ENCODE results near the gene VPS54. TPM values are rescaled to one million over a fixed set of nuclear protein-coding genes. Genes with fewer than 3 reads are reported as not detected.

The VPS54 gene
- total RNA-seq, 1 donor from 2014 or later = 14.9 TPM

DNA sequence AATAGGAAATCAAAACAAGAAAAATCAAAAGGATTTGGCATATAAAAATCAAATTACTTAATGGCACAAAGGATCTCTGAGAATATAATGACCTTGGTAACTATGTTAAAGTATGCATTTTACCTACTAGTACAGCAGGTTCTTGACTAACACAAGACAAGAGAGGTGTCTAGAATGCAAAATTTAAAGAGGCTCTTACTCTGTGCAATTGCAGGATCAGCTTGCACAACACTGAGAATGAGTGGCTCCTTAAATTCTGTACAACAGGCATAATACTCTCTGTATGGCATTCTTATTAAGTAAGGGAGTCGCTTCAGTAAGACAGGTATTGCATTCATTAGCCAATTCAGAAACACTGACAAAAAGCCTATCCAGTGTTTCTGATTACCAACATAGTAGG lies 104.9 kb downstream of the VPS54 start:
- Mint-ChIP-seq H3K27ac (no peak overlapping the region), H3K36me3 (ENCODE audit: low read depth) (peaks cover 38% of the 10 kb centered on the region), H3K4me1 (ENCODE audit: low read depth) (no peaks in the 10 kb centered on the region), H3K9me3 (no peaks in the 10 kb centered on the region), H3K4me3 (no peak overlapping the region), H3K27me3 (ENCODE audit: insufficient read depth) (no peaks in the 10 kb centered on the region)
- no peak for DNase-seq (ENCODE audit: low spot score)
- intact Hi-C loops (cut with micrococcal nuclease) = no loop called here

DNA sequence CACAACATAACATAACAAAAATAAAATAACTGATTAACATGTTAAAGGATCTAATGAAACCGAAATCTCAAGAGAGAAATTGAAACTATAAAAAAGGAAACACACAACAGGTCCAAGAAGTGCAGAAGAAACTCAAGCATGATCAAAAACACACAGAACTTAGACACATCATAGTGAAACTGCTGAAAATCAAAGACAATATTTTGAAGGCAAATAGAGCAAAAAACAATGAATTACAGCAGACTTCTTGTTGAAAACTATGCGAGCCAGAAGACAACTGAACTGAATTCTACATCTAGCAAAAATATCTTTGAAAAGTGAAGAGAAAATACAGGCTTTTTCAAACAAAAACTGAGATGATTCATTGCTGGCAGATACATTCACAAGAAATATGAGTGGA lies 116.2 kb downstream of the VPS54 start:
- Mint-ChIP-seq H3K36me3 (ENCODE audit: low read depth) (peaks cover 70% of the 10 kb centered on the region), H3K9me3 (peaks cover 32% of the 10 kb centered on the region), H3K4me1 (ENCODE audit: low read depth) (peaks cover 6% of the 10 kb centered on the region), H3K27me3 (ENCODE audit: insufficient read depth) (no peaks in the 10 kb centered on the region), H3K4me3 (no peak overlapping the region), H3K27ac (peak overlapping the region; percentile 45)
- intact Hi-C loops (cut with micrococcal nuclease) = loop anchor here (5.0 to 10.0 kb wide), 2 partner anchors 112 to 134 kb away; partner anchors contain the start of gene VPS54
- DNase-seq (ENCODE audit: low spot score) = no peak

DNA sequence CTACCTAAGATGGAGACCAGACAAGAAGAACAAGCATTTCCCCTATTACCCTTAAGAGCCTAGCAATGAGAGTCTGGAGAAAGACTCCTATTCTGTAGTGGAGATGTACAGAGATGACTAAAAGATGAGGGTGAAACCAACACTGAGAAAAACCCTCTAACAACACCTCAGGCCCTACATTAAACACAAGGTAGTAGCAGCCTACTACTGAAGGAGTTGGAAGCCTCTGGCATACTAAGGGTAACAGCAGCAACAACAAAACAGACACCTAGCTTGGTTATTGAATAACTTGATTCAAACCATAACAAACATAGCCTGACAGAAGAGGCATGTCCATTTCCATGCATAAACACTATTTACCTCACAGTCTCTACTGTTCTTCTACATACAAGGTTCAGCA lies 117.1 kb downstream of the VPS54 start:
- no peak overlapping the region for H3K4me3 Mint-ChIP-seq
- H3K27ac Mint-ChIP-seq = no peak overlapping the region
- H3K36me3 Mint-ChIP-seq (ENCODE audit: low read depth) = peaks cover 67% of the 10 kb centered on the region
- H3K9me3 Mint-ChIP-seq = peaks cover 32% of the 10 kb centered on the region
- no peaks in the 10 kb centered on the region for H3K27me3 Mint-ChIP-seq (ENCODE audit: insufficient read depth)
- intact Hi-C loops (cut with micrococcal nuclease) = loop anchor here (5.0 to 10.0 kb wide), 2 partner anchors 113 to 135 kb away; partner anchors contain the start of gene VPS54
- DNase-seq (ENCODE audit: low spot score) = no peak
- H3K4me1 Mint-ChIP-seq (ENCODE audit: low read depth) = peaks cover 6% of the 10 kb centered on the region

DNA sequence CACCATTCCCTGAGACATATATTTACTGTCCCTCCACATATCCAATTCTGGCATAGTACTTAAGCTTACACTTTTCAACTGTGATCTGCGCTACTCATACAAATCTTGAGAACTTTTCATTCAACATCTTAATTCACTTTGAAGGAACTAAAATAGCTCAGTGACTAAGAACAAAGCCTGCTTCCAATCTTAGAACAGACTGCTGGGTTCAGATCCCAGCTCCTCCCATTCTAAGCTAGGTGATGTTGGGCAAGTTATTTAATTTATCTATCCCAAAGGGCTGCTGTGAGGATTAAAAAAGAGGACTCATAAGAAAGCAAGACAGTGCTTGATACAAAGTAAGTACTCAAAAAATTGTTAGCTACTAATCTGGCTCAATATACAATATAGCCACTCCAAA lies 119.6 kb downstream of the VPS54 start:
- intact Hi-C loops (cut with micrococcal nuclease) = loop anchor here (5.0 to 10.0 kb wide), 2 partner anchors 115 to 138 kb away; partner anchors contain the start of gene VPS54
- H3K4me1 Mint-ChIP-seq (ENCODE audit: low read depth) = peaks cover 6% of the 10 kb centered on the region
- H3K27me3 Mint-ChIP-seq (ENCODE audit: insufficient read depth) = no peaks in the 10 kb centered on the region
- no peak overlapping the region for H3K4me3 Mint-ChIP-seq
- H3K27ac Mint-ChIP-seq = no peak overlapping the region
- no peak for DNase-seq (ENCODE audit: low spot score)
- H3K9me3 Mint-ChIP-seq = peaks cover 18% of the 10 kb centered on the region
- peaks cover 55% of the 10 kb centered on the region for H3K36me3 Mint-ChIP-seq (ENCODE audit: low read depth)

DNA sequence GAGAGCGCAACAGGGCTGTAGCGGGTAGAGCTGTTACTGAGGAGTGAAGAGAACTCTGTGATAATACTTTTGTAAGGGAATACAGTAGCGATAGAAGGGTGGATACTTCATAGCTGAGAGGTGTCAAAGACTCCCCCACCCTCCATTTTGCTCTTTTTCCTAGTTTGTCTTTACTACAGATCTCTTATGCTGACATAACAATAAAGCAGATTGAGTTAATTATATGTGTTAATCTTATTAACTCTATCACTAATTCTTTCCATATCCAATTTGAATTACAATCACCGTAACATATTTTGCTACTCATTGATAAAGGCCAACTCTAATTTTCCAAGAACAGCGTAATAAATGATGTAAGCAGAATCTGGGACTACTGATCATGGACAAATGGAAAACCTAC lies 120.4 kb downstream of the VPS54 start:
- H3K4me3 Mint-ChIP-seq = no peak overlapping the region
- H3K9me3 Mint-ChIP-seq = peaks cover 11% of the 10 kb centered on the region
- H3K4me1 Mint-ChIP-seq (ENCODE audit: low read depth) = peaks cover 6% of the 10 kb centered on the region
- peaks cover 54% of the 10 kb centered on the region for H3K36me3 Mint-ChIP-seq (ENCODE audit: low read depth)
- no peak overlapping the region for H3K27ac Mint-ChIP-seq
- intact Hi-C loops (cut with micrococcal nuclease) = no loop called here
- no peak for DNase-seq (ENCODE audit: low spot score)
- no peaks in the 10 kb centered on the region for H3K27me3 Mint-ChIP-seq (ENCODE audit: insufficient read depth)

DNA sequence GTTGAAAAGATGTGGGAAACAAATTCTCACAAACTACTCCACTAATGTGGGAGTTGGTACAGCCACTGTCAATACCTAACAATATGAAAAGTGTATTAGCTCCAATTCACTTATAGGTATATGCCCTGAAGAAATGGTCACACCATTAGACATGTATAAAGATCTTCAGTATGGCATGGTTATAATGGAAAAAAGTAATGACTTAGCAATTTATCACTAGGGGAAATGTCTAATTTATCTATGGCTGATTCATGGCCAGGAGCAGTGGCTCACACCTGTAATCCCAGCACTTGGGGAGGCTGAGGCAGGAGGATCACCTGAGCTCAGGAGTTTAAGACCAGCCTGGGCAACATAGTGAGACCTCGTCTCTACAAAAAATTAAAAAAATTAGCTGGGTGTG lies 125.1 kb downstream of the VPS54 start:
- Mint-ChIP-seq H3K27me3 (ENCODE audit: insufficient read depth) (no peaks in the 10 kb centered on the region), H3K4me1 (ENCODE audit: low read depth) (peaks cover 2% of the 10 kb centered on the region), H3K36me3 (ENCODE audit: low read depth) (peaks cover 36% of the 10 kb centered on the region), H3K4me3 (no peak overlapping the region), H3K27ac (no peak overlapping the region), H3K9me3 (no peaks in the 10 kb centered on the region)
- intact Hi-C loops (cut with micrococcal nuclease) = no loop called here
- no peak for DNase-seq (ENCODE audit: low spot score)

DNA sequence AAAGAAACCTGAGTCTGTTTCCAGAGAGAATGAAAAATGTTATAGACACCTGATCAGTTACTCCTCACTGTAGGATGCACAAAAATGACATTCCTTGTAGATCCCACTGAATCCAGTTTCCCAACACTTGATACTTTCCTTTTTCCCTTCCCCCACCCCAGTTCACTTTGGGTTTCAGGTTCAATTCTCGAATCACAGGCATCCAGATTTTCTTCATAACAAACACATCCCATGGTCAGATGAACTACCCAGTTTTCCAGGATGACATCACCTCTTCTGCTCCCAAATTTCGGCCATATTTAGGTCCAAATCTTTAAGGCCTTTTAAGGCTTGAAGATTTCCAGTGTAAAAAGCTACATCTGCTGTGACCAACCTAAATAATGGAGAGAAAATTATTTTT lies 126.1 kb downstream of the VPS54 start:
- intact Hi-C loops (cut with micrococcal nuclease) = no loop called here
- Mint-ChIP-seq H3K9me3 (no peaks in the 10 kb centered on the region), H3K4me3 (no peak overlapping the region), H3K4me1 (ENCODE audit: low read depth) (peaks cover 8% of the 10 kb centered on the region), H3K27ac (no peak overlapping the region), H3K36me3 (ENCODE audit: low read depth) (peaks cover 37% of the 10 kb centered on the region), H3K27me3 (ENCODE audit: insufficient read depth) (no peaks in the 10 kb centered on the region)
- no peak for DNase-seq (ENCODE audit: low spot score)

DNA sequence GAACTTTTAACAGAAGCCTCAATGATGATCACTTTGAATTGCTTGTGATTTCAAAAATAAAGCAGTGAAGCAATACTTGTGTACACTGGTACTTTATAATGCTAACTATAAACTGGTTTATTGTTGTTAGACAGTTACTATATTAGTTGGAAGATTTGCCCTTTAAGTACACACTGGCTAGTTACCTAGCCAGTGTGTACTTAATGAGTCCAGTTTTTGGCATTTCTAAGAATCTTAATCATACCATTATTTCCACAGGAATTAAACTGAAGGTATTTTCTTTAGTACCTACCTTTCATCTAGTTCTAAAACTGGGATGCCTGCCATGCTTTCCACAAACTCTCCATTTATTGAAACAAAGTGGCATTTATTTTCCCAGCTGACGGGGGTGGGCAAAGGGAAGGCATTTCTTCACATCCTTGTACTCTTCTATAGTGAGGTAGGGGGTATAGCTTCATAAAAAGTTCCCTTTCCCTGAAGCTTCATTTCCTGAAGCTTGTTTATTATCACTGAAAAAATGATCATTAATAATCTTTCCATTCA lies 127.7 kb downstream of the VPS54 start:
- peak overlapping the region; percentile 3 for H3K27ac Mint-ChIP-seq
- H3K9me3 Mint-ChIP-seq = no peaks in the 10 kb centered on the region
- peaks cover 32% of the 10 kb centered on the region for H3K36me3 Mint-ChIP-seq (ENCODE audit: low read depth)
- DNase-seq (ENCODE audit: low spot score) = no peak
- intact Hi-C loops (cut with micrococcal nuclease) = no loop called here
- H3K4me1 Mint-ChIP-seq (ENCODE audit: low read depth) = peaks cover 8% of the 10 kb centered on the region
- no peaks in the 10 kb centered on the region for H3K27me3 Mint-ChIP-seq (ENCODE audit: insufficient read depth)
- no peak overlapping the region for H3K4me3 Mint-ChIP-seq

DNA sequence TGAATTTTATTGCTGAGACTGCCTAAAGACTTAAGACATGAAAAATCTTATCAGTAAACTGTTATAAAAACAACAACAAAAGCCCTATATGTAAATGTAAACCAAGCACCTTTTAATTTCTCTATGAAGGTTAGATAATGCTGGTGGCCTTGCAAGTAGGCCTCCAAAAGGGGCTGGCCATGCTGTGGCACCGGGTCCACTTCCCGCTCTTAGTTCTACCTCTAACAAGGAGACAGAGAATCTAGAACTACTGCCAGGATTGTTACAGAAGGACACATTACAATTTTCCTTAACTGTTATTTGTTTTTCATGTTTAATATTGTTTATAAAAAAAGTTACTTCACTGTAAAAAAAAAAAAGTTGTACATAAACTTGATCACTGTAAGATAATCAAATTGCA lies 128.6 kb downstream of the VPS54 start:
- no peak overlapping the region for H3K27ac Mint-ChIP-seq
- peaks cover 8% of the 10 kb centered on the region for H3K4me1 Mint-ChIP-seq (ENCODE audit: low read depth)
- no peak overlapping the region for H3K4me3 Mint-ChIP-seq
- H3K36me3 Mint-ChIP-seq (ENCODE audit: low read depth) = peaks cover 27% of the 10 kb centered on the region
- no peaks in the 10 kb centered on the region for H3K27me3 Mint-ChIP-seq (ENCODE audit: insufficient read depth)
- intact Hi-C loops (cut with micrococcal nuclease) = no loop called here
- H3K9me3 Mint-ChIP-seq = no peaks in the 10 kb centered on the region
- no peak for DNase-seq (ENCODE audit: low spot score)

DNA sequence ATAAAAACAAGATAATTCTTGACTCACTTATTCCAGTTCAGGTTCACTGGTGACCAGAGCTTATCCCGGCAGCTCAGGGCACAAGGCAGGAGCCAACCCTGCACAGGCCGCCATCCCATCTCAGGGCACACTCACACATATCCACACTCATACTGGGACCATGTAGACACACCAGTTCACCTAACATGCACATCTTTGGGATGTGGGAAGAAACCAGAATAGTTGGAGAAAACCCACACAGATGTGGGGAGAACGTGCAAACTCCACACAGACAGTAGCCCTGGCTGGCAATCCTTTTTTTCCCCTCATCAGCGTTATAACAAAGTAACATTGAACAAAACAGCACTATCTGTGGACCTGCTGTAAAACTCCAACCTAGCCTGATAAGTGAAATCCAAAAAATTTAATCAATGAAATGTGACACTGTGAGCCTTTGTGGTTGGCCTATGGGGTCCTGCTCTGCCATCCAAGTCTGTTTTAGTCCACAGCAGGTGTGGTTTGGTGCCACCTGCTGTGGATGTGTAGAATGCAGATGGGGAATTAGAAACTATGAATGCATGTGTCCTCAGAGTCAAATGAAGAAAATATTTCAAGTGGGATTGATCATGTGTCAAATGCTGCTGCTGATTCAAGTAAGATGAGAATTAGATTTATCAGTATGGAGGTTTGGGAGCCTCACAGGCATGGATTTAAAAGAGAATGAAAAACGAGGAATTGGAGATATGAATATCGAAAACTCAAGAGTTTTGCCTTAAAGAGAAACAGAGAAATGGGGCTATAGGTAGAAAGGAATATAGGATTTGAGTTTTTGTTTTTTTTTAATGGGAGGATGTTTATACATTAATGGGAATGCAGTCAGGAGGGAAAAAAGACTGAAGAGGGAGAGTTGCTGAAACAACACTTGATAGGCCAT lies 130.5 kb downstream of the VPS54 start:
- H3K36me3 Mint-ChIP-seq (ENCODE audit: low read depth) = peaks cover 30% of the 10 kb centered on the region
- H3K4me1 Mint-ChIP-seq (ENCODE audit: low read depth) = peaks cover 8% of the 10 kb centered on the region
- no peaks in the 10 kb centered on the region for H3K27me3 Mint-ChIP-seq (ENCODE audit: insufficient read depth)
- DNase-seq (ENCODE audit: low spot score) = peak; percentile 12
- H3K27ac Mint-ChIP-seq = peak overlapping the region; percentile 37
- intact Hi-C loops (cut with micrococcal nuclease) = loop anchor here (1.0 kb wide), 1 partner anchor 196 kb away; no protein-coding TSS in a partner anchor
- no peaks in the 10 kb centered on the region for H3K9me3 Mint-ChIP-seq
- no peak overlapping the region for H3K4me3 Mint-ChIP-seq

DNA sequence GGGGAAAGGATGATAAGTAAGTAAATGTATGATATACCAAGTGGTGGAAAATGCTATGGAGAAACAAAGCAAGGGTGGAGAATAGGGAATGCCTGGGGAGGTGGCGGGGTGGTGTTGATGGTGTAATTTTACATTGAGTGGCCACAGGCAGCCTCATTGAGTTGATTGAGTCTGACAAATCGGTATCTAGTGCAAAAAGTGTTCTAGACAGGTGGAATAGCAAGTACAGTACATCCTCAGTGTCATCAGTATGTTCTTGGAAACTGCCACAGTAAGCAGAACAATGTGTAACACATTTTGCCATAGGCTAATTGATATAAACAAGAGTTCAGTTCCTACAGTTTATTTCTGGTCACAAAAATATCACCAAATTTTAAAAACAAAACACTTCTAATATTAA lies 131.2 kb downstream of the VPS54 start:
- Mint-ChIP-seq H3K9me3 (no peaks in the 10 kb centered on the region), H3K27ac (no peak overlapping the region), H3K4me3 (no peak overlapping the region), H3K36me3 (ENCODE audit: low read depth) (peaks cover 27% of the 10 kb centered on the region), H3K4me1 (ENCODE audit: low read depth) (peaks cover 10% of the 10 kb centered on the region), H3K27me3 (ENCODE audit: insufficient read depth) (no peaks in the 10 kb centered on the region)
- intact Hi-C loops (cut with micrococcal nuclease) = no loop called here
- DNase-seq (ENCODE audit: low spot score) = no peak

DNA sequence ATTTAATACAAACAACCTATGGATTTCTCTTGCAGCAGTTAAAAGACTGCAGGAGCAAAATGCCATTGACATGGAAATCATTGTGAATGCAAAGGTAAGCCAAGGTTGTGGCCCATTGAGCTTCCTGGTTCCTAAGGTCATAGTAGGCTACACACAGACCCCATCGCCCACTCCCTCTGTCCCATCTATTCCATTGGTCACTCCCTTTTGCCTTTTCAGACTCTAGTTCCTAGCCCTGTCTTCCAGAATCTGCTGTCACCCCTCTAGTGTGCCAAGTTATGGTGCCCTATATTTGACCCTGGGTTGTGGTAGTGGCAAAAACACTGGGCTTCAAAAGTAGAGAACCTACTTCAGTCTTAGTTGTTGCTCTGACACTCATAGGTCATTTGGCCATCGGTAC lies 132.8 kb downstream of the VPS54 start:
- H3K36me3 Mint-ChIP-seq (ENCODE audit: low read depth) = peaks cover 31% of the 10 kb centered on the region
- no peak overlapping the region for H3K27ac Mint-ChIP-seq
- H3K9me3 Mint-ChIP-seq = no peaks in the 10 kb centered on the region
- intact Hi-C loops (cut with micrococcal nuclease) = no loop called here
- DNase-seq (ENCODE audit: low spot score) = no peak
- peaks cover 23% of the 10 kb centered on the region for H3K4me1 Mint-ChIP-seq (ENCODE audit: low read depth)
- no peak overlapping the region for H3K4me3 Mint-ChIP-seq
- no peaks in the 10 kb centered on the region for H3K27me3 Mint-ChIP-seq (ENCODE audit: insufficient read depth)

DNA sequence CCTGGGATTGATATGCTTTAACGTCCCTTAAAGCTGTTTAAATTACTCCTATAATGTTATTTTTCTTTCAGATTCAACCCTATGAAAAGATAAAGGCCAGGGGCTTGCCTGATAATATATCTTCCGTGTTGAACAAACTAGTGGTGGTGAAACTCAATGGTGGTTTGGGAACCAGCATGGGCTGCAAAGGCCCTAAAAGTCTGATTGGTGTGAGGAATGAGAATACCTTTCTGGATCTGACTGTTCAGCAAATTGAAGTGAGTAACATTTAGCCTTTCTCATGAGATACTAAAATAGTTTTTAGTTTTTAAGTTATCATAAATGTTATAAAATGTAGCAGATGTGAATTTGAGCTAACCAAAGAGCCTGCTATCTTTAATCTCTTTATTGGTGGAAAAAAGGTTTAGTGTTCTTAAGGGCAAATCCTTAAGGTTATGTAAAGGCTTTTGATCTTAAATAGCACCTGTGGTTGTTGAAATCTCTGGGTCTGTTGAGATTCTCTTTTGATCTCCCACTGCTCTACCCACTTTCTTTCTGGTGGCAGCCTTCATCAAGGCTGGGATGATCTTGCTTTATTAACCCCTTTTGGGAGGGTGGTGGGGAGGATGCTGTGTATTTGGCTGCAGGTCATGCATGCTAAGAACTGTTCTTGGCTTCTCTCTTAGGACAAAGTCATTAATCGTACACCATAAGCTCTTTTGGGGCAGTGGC lies 136.7 kb downstream of the VPS54 start:
- Mint-ChIP-seq H3K9me3 (no peaks in the 10 kb centered on the region), H3K27ac (peak overlapping the region; percentile 38), H3K36me3 (ENCODE audit: low read depth) (peaks cover 19% of the 10 kb centered on the region), H3K27me3 (ENCODE audit: insufficient read depth) (no peaks in the 10 kb centered on the region), H3K4me1 (ENCODE audit: low read depth) (peaks cover 25% of the 10 kb centered on the region), H3K4me3 (no peak overlapping the region)
- no peak for DNase-seq (ENCODE audit: low spot score)
- intact Hi-C loops (cut with micrococcal nuclease) = no loop called here

All from activated T-helper 1 cell treated with anti-CD3 and anti-CD28 coated beads, Interleukin-12 subunit alpha, Interleukin-12 subunit beta, Interleukin-2, Interleukin-4 antibody, amounts not matched to agents 30 ng/mL and 10 ng/mL and 1 ng/mL, durations not matched to agents 14 hours and 24 hours and 36 hours (primary cell).